Urinary bladder (tissue), 4 donors: ENCODE results near the gene CNIH3. TPM values are rescaled to one million over a fixed set of nuclear protein-coding genes. Genes with fewer than 3 reads are reported as not detected.

ENCODE experiments used
- DNase-seq: peaks from one replicate; pipeline ENCODE4 v3.0.0-alpha.2; 2015; ENCODE audit errors: extremely low spot score
- H3K27ac ChIP-seq: one replicate; pipeline ENCODE4 v1.5.1; 2013; ENCODE audit warnings: low read depth, mild to moderate bottlenecking, moderate library complexity
- H3K36me3 ChIP-seq: one replicate; pipeline ENCODE4 v1.6.1; 2013; ENCODE audit warnings: mild to moderate bottlenecking, moderate library complexity; ENCODE audit not compliant: insufficient read depth
- H3K4me1 ChIP-seq: one replicate; pipeline ENCODE4 v1.6.1; 2013; ENCODE audit warnings: mild to moderate bottlenecking, moderate library complexity; ENCODE audit not compliant: insufficient read depth
- H3K4me3 ChIP-seq: one replicate; pipeline ENCODE4 v1.5.1; 2013; ENCODE audit warnings: low read depth, low read length
- whole genome bisulfite sequencing: extraction: QIAGEN DNeasy Blood & Tissue Kit; methylation state at CpG from one replicate; pipeline ENCODE4 v1.1.7; 2013; 5-methylcytosine and 5-hydroxymethylcytosine counted together
- polyA plus RNA-seq: library from polyadenylated mRNA; stranded (reverse); fragments of 200-250 nt; gene quantifications from one replicate; pipeline ENCODE4 v1.2.3, GENCODE V29; 2013
- total RNA-seq: library from RNA; depleted of rRNA; stranded (reverse); fragments of >200 nt; gene quantifications from one replicate; pipeline ENCODE4 v1.2.3, GENCODE V29; 2014
- donor health status: healthy with polysubstance abuse.
- donor health status: healthy.

The CNIH3 gene
- total and polyA plus RNA-seq, 2 donors, result 2.1 to 5.8 TPM

GRCh38 chr1:224783006-224783651 is 167.0 kb downstream of the CNIH3 start:
- WGBS, result 72% methylated on average over 5 of the region's 5 CpGs
- no peaks in the 10 kb centered on the region for H3K36me3 ChIP-seq
- H3K4me1 ChIP-seq, result no peaks in the 10 kb centered on the region
- no peak overlapping the region for H3K4me3 ChIP-seq
- DNase-seq, result no peak
- no peak overlapping the region for H3K27ac ChIP-seq

- no peak for DNase-seq
- H3K4me3 ChIP-seq, result no peak overlapping the region
- 75% methylated on average over 4 of the region's 4 CpGs for WGBS
These were observed 168.3 kb downstream of the CNIH3 start for GRCh38 chr1:224784265-224785039.

GRCh38 chr1:224785040-224785328 is 168.9 kb downstream of the CNIH3 start:
- no peak overlapping the region for H3K27ac ChIP-seq
- no peak overlapping the region for H3K4me3 ChIP-seq
- WGBS, result 51% methylated on average over 2 of the region's 2 CpGs
- no peaks in the 10 kb centered on the region for H3K4me1 ChIP-seq
- no peak for DNase-seq
- H3K36me3 ChIP-seq, result no peaks in the 10 kb centered on the region

More at GRCh38 chr1:224784265-224785039, 168.3 kb downstream of the CNIH3 start:
- Histone ChIP-seq H3K27ac (no peak overlapping the region), H3K4me1 (no peaks in the 10 kb centered on the region), H3K36me3 (no peaks in the 10 kb centered on the region)

GRCh38 chr1:224785622-224786021 is 169.5 kb downstream of the CNIH3 start:
- Histone ChIP-seq H3K27ac (no peak overlapping the region), H3K36me3 (no peaks in the 10 kb centered on the region), H3K4me1 (no peaks in the 10 kb centered on the region), H3K4me3 (no peak overlapping the region)
- no peak for DNase-seq
- WGBS, result 95% methylated on average over 3 of the region's 3 CpGs

- 75% methylated on average over 3 of the region's 3 CpGs for WGBS
- DNase-seq, result no peak
- H3K27ac ChIP-seq, result no peak overlapping the region
- no peaks in the 10 kb centered on the region for H3K36me3 ChIP-seq
- no peaks in the 10 kb centered on the region for H3K4me1 ChIP-seq
- H3K4me3 ChIP-seq, result no peak overlapping the region
These were observed 170.6 kb downstream of the CNIH3 start for GRCh38 chr1:224786533-224787250.

GRCh38 chr1:224789311-224789710 is 173.2 kb downstream of the CNIH3 start:
- no peak overlapping the region for H3K4me3 ChIP-seq
- H3K36me3 ChIP-seq, result no peaks in the 10 kb centered on the region
- H3K4me1 ChIP-seq, result no peaks in the 10 kb centered on the region
- DNase-seq, result no peak
- H3K27ac ChIP-seq, result no peak overlapping the region

Other genes starting within 250 kb of the CNIH3 start
- 121 TPM for gene WDR26, start 181.5 kb upstream of the CNIH3 start, total RNA-seq
- gene WDR26, start 181.5 kb upstream of the CNIH3 start, polyA plus RNA-seq, result 35.5 TPM